HG02885 (cell line): Measurements from ENCODE around the gene GPC1.
"Not testable (repeated sequence)": the region's sequence is repeated elsewhere in the genome, so short reads cannot be mapped to it uniquely, and the experiment has no call there.

Experiments used
- ATAC-seq: cut with Tn5 transposase; IDR thresholded peaks from one replicate; pipeline ENCODE4 v1.9.1; 2021; ENCODE audit warnings: mild to moderate bottlenecking; ENCODE audit not compliant: unreplicated experiment, poor library complexity

The GPC1 gene

GRCh38 chr2:240482141-240482540 lies 46.7 kb downstream of the GPC1 start:
- ATAC-seq: no peak

GRCh38 chr2:240491483-240491882 lies 56.0 kb downstream of the GPC1 start:
- no peak for ATAC-seq

GRCh38 chr2:240494194-240494793 lies 58.8 kb downstream of the GPC1 start:
- ATAC-seq: no peak

- not testable (repeated sequence) for ATAC-seq
These were observed 59.5 kb downstream of the GPC1 start for GRCh38 chr2:240494942-240495341.

GRCh38 chr2:240497082-240497481 lies 61.6 kb downstream of the GPC1 start:
- ATAC-seq: not testable (repeated sequence)

GRCh38 chr2:240498171-240498957 lies 62.9 kb downstream of the GPC1 start:
- no peak for ATAC-seq

GRCh38 chr2:240498958-240499260 lies 63.4 kb downstream of the GPC1 start:
- ATAC-seq: no peak

GRCh38 chr2:240499309-240500301 lies 64.1 kb downstream of the GPC1 start:
- no peak for ATAC-seq

- ATAC-seq: no peak
These were observed 65.3 kb downstream of the GPC1 start for GRCh38 chr2:240500561-240501423.

- ATAC-seq: no peak
These were observed 66.1 kb downstream of the GPC1 start for GRCh38 chr2:240501531-240501991.

- no peak for ATAC-seq
These were observed 66.6 kb downstream of the GPC1 start for GRCh38 chr2:240502059-240502429.

- ATAC-seq: no peak
These were observed 67.1 kb downstream of the GPC1 start for GRCh38 chr2:240502430-240503121.

GRCh38 chr2:240503375-240503774 lies 67.9 kb downstream of the GPC1 start:
- no peak for ATAC-seq

GRCh38 chr2:240503848-240504247 lies 68.4 kb downstream of the GPC1 start:
- ATAC-seq: no peak

- ATAC-seq: no peak
These were observed 70.4 kb downstream of the GPC1 start for GRCh38 chr2:240505910-240506309.

GRCh38 chr2:240506406-240507059 lies 71.1 kb downstream of the GPC1 start:
- no peak for ATAC-seq

GRCh38 chr2:240507060-240507777 lies 71.8 kb downstream of the GPC1 start:
- no peak for ATAC-seq

GRCh38 chr2:240507778-240508251 lies 72.4 kb downstream of the GPC1 start:
- ATAC-seq: no peak
